HepG2 (cell line): ENCODE results near the gene MRPS11. TPM values are rescaled to one million over a fixed set of nuclear protein-coding genes. Genes with fewer than 3 reads are reported as not detected.

Experiments used
- ATF1 ChIP-seq: IDR thresholded peaks from 2 replicates; pipeline ENCODE4 v1.6.1; 2016; ENCODE audit warnings: mild to moderate bottlenecking, control low read depth
- DPF2 ChIP-seq: sonication (generic); formaldehyde crosslinking; IDR thresholded peaks from 2 replicates; pipeline ENCODE4 v1.4.0; 2020; ENCODE audit warnings: mild to moderate bottlenecking, low read depth, missing genetic modification reagents, borderline replicate concordance
- FOXO4 ChIP-seq: sonication (generic); formaldehyde crosslinking; conservative IDR thresholded peaks from 2 replicates; pipeline ENCODE4 v1.8.1; 2023; ENCODE audit warnings: missing genetic modification reagents
- FUBP1 ChIP-seq: sonication (generic); formaldehyde crosslinking; IDR thresholded peaks from 2 replicates; pipeline ENCODE4 v1.5.1; 2020; ENCODE audit warnings: missing genetic modification reagents, mild to moderate bottlenecking, borderline replicate concordance
- MNT ChIP-seq: fragments of 450-650 bp; IDR thresholded peaks from 2 replicates; pipeline ENCODE4 v1.6.1; 2016
- MTA3 ChIP-seq: sonication (generic); formaldehyde crosslinking; IDR thresholded peaks from 2 replicates; pipeline ENCODE4 v1.4.0; 2020; ENCODE audit warnings: missing genetic modification reagents
- NCOA5 ChIP-seq: sonication (generic); formaldehyde crosslinking; IDR thresholded peaks from 2 replicates; pipeline ENCODE4 v1.4.0; 2020; ENCODE audit warnings: missing genetic modification reagents
- NR1H2 ChIP-seq: sonication (generic); formaldehyde crosslinking; IDR thresholded peaks from 2 replicates; pipeline ENCODE4 v1.8.1; 2022; ENCODE audit warnings: low read depth, missing genetic modification reagents, borderline replicate concordance
- ONECUT2 ChIP-seq: sonication (generic); formaldehyde crosslinking; IDR thresholded peaks from 2 replicates; pipeline ENCODE4 v1.4.0; 2020; ENCODE audit warnings: missing genetic modification reagents
- RBM39 ChIP-seq: fragments of 200-400 bp; formaldehyde crosslinking; IDR thresholded peaks from one replicate; pipeline ENCODE4 v1.6.1; 2018; ENCODE audit warnings: antibody characterized with exemption, mild to moderate bottlenecking, low read depth, low read length; ENCODE audit not compliant: poor library complexity, severe bottlenecking
- RFX3 ChIP-seq: IDR thresholded peaks from 2 replicates; pipeline ENCODE4 v1.6.1; 2016; ENCODE audit warnings: missing biosample characterization, missing genetic modification reagents
- SP5 ChIP-seq: IDR thresholded peaks from 2 replicates; pipeline ENCODE4 v1.6.1; 2016; ENCODE audit warnings: low read depth, borderline replicate concordance
- TCF12 ChIP-seq, 2 experiments: fragments of 450-650 bp in 1 of 2; sonication (generic) in 1 of 2; formaldehyde crosslinking in 1 of 2; IDR thresholded peaks; 2 replicates each; pipeline versions ENCODE4 v1.6.1 to v1.8.0; 2017 to 2022; ENCODE audit warnings: antibody characterized with exemption in 1 of 2, mild to moderate bottlenecking in 1 of 2, missing genetic modification reagents in 1 of 2, moderate library complexity in 1 of 2
- YEATS2 ChIP-seq: sonication (generic); formaldehyde crosslinking; IDR thresholded peaks from 2 replicates; pipeline ENCODE4 v1.4.0; 2020; ENCODE audit warnings: missing genetic modification reagents, borderline replicate concordance
- ZBTB33 ChIP-seq: sonication (generic); formaldehyde crosslinking; IDR thresholded peaks from 2 replicates; pipeline ENCODE4 v1.4.0; 2020; ENCODE audit warnings: missing genetic modification reagents
- ZFP41 ChIP-seq: sonication (generic); formaldehyde crosslinking; IDR thresholded peaks from 2 replicates; pipeline ENCODE4 v1.4.0; 2020; ENCODE audit warnings: mild to moderate bottlenecking, missing genetic modification reagents, borderline replicate concordance
- ZNF704 ChIP-seq: sonication (generic); formaldehyde crosslinking; IDR thresholded peaks from 2 replicates; pipeline ENCODE4 v1.8.1; 2023; ENCODE audit warnings: mild to moderate bottlenecking, inconsistent platforms, moderate library complexity, missing genetic modification reagents, borderline replicate concordance
- ZNF770 ChIP-seq: sonication (generic); formaldehyde crosslinking; IDR thresholded peaks from 2 replicates; pipeline ENCODE4 v1.5.0; 2020; ENCODE audit warnings: mild to moderate bottlenecking, missing genetic modification reagents
- polyA plus RNA-seq, 8 experiments: library from polyadenylated mRNA; depleted of rRNA in 3 of 8; stranded (reverse) in 7 of 8; unstranded in 1 of 8; fragments of >200 nt; fragmentation: Illumina TruSeq in 4 of 8; extraction: Trizol in 4 of 8; gene quantifications; 2 replicates each; pipeline versions ENCODE4 v1.2.1 to v1.2.3, GENCODE V29; 2011 to 2016; ENCODE audit warnings: low read depth in 4 of 8, missing spikeins in 1 of 8, mixed read lengths in 1 of 8; ENCODE audit not compliant: insufficient read depth in 1 of 8
- total RNA-seq, 5 experiments: library from RNA; depleted of rRNA; stranded (reverse); fragments of >200 nt; fragmentation: Illumina TruSeq; extraction: Trizol; gene quantifications; 2 replicates each; pipeline ENCODE4 v1.2.3, GENCODE V29; 2016; ENCODE audit warnings: low read depth in 1 of 5

Gene MRPS11
- total and polyA plus RNA-seq, 2 of the 13 experiments (the other 11 are each of a cell fraction or from before 2014, with no cell fraction given) = 50.1 to 72.7 TPM

- TF ChIP-seq ZNF704 (CRISPR knock-in tag) (no peak), SP5 (CRISPR knock-in tag) (peak; percentile 10; the same call in 1 of the 2 replicates), MTA3 (CRISPR knock-in tag) (no peak), ONECUT2 (CRISPR knock-in tag) (no peak), FUBP1 (no peak), DPF2 (peak; percentile 90), FOXO4 (no peak), TCF12 (IDR thresholded peaks at IDR 0.05) (no peak), TCF12 (CRISPR knock-in tag; IDR thresholded peaks at IDR 0.05) (no peak; the same call in 1 of the 2 replicates), YEATS2 (CRISPR knock-in tag) (no peak), ZNF770 (CRISPR knock-in tag) (no peak), ZBTB33 (CRISPR knock-in tag) (no peak), NR1H2 (CRISPR knock-in tag) (no peak), MNT (no peak), NCOA5 (CRISPR knock-in tag) (no peak), ATF1 (CRISPR knock-in tag) (no peak), ZFP41 (CRISPR knock-in tag) (no peak), RBM39 (no peak), RFX3 (CRISPR knock-in tag) (no peak)
Observed at GRCh38 chr15:88465633-88466224, 1.8 kb upstream of the MRPS11 start (continued).
